Stimulated activated naive CD8-positive, alpha-beta T cell treated with anti-CD3 and anti-CD28 coated beads, Interleukin-15, Interleukin-2, amounts not matched to agents 100 ng/mL and 50 ng/mL, for 24 hours (primary cell): ENCODE data around the gene AIRE.

Experiments
- H3K27ac Mint-ChIP-seq: one replicate; pipeline ENCODE4 v1.8.0; 2021; ENCODE audit warnings: mild to moderate bottlenecking, mixed read lengths
- H3K27me3 Mint-ChIP-seq: one replicate; pipeline ENCODE4 v1.8.0; 2021; ENCODE audit warnings: mixed read lengths
- H3K36me3 Mint-ChIP-seq: one replicate; pipeline ENCODE4 v1.8.0; 2021; ENCODE audit warnings: low read depth, mixed read lengths
- H3K4me1 Mint-ChIP-seq: one replicate; pipeline ENCODE4 v1.8.0; 2021; ENCODE audit warnings: low read depth, mixed read lengths
- H3K4me3 Mint-ChIP-seq: one replicate; pipeline ENCODE4 v1.8.0; 2021; ENCODE audit warnings: mild to moderate bottlenecking, mixed read lengths
- H3K9me3 Mint-ChIP-seq: one replicate; pipeline ENCODE4 v1.8.0; 2021; ENCODE audit warnings: mixed read lengths

AIRE gene

GRCh38 chr21:44304877-44305293 is 19.2 kb downstream of the AIRE start:
- H3K36me3 Mint-ChIP-seq = peaks cover 12% of the 10 kb centered on the region
- H3K4me3 Mint-ChIP-seq = no peak overlapping the region
- peak overlapping the region; percentile 31 for H3K27ac Mint-ChIP-seq
- peaks cover 35% of the 10 kb centered on the region for H3K4me1 Mint-ChIP-seq
- no peaks in the 10 kb centered on the region for H3K27me3 Mint-ChIP-seq
- H3K9me3 Mint-ChIP-seq = no peaks in the 10 kb centered on the region

- Mint-ChIP-seq H3K27ac (no peak overlapping the region), H3K27me3 (no peaks in the 10 kb centered on the region), H3K4me3 (no peak overlapping the region), H3K36me3 (peaks cover 12% of the 10 kb centered on the region), H3K4me1 (peaks cover 35% of the 10 kb centered on the region), H3K9me3 (no peaks in the 10 kb centered on the region)
These were observed 20.0 kb downstream of the AIRE start for GRCh38 chr21:44305691-44306090.

GRCh38 chr21:44306936-44307704 is 21.4 kb downstream of the AIRE start:
- Mint-ChIP-seq H3K4me3 (no peak overlapping the region), H3K27me3 (no peaks in the 10 kb centered on the region), H3K36me3 (peaks cover 19% of the 10 kb centered on the region), H3K9me3 (no peaks in the 10 kb centered on the region), H3K27ac (no peak overlapping the region), H3K4me1 (peaks cover 22% of the 10 kb centered on the region)

- peaks cover 19% of the 10 kb centered on the region for H3K36me3 Mint-ChIP-seq
- no peaks in the 10 kb centered on the region for H3K27me3 Mint-ChIP-seq
- H3K4me1 Mint-ChIP-seq = no peaks in the 10 kb centered on the region
- H3K27ac Mint-ChIP-seq = no peak overlapping the region
- H3K4me3 Mint-ChIP-seq = no peak overlapping the region
- no peaks in the 10 kb centered on the region for H3K9me3 Mint-ChIP-seq
These were observed 25.2 kb downstream of the AIRE start for GRCh38 chr21:44310628-44311507.

GRCh38 chr21:44312089-44312488 is 26.4 kb downstream of the AIRE start:
- Mint-ChIP-seq H3K4me1 (no peaks in the 10 kb centered on the region), H3K27me3 (no peaks in the 10 kb centered on the region), H3K9me3 (no peaks in the 10 kb centered on the region), H3K4me3 (no peak overlapping the region), H3K36me3 (peaks cover 24% of the 10 kb centered on the region), H3K27ac (no peak overlapping the region)

GRCh38 chr21:44312716-44313115 is 27.0 kb downstream of the AIRE start:
- Mint-ChIP-seq H3K36me3 (peaks cover 23% of the 10 kb centered on the region), H3K9me3 (no peaks in the 10 kb centered on the region), H3K27ac (no peak overlapping the region)

GRCh38 chr21:44313451-44313850 is 27.8 kb downstream of the AIRE start:
- Mint-ChIP-seq H3K27ac (no peak overlapping the region), H3K9me3 (no peaks in the 10 kb centered on the region), H3K36me3 (peaks cover 16% of the 10 kb centered on the region), H3K4me3 (no peak overlapping the region), H3K4me1 (no peaks in the 10 kb centered on the region), H3K27me3 (no peaks in the 10 kb centered on the region)

More at GRCh38 chr21:44312716-44313115, 27.0 kb downstream of the AIRE start:
- Mint-ChIP-seq H3K4me1 (no peaks in the 10 kb centered on the region), H3K4me3 (no peak overlapping the region), H3K27me3 (no peaks in the 10 kb centered on the region)

- Mint-ChIP-seq H3K27ac (no peak overlapping the region), H3K36me3 (peaks cover 16% of the 10 kb centered on the region), H3K4me1 (no peaks in the 10 kb centered on the region), H3K9me3 (no peaks in the 10 kb centered on the region), H3K4me3 (no peak overlapping the region), H3K27me3 (no peaks in the 10 kb centered on the region)
These were observed 28.5 kb downstream of the AIRE start for GRCh38 chr21:44314128-44314527.

GRCh38 chr21:44314561-44314960 is 28.9 kb downstream of the AIRE start:
- Mint-ChIP-seq H3K4me3 (no peak overlapping the region), H3K9me3 (no peaks in the 10 kb centered on the region), H3K27me3 (no peaks in the 10 kb centered on the region), H3K27ac (no peak overlapping the region), H3K4me1 (no peaks in the 10 kb centered on the region), H3K36me3 (peaks cover 16% of the 10 kb centered on the region)

- H3K4me1 Mint-ChIP-seq = no peaks in the 10 kb centered on the region
- no peak overlapping the region for H3K4me3 Mint-ChIP-seq
- no peaks in the 10 kb centered on the region for H3K9me3 Mint-ChIP-seq
- no peak overlapping the region for H3K27ac Mint-ChIP-seq
- H3K36me3 Mint-ChIP-seq = peaks cover 16% of the 10 kb centered on the region
- no peaks in the 10 kb centered on the region for H3K27me3 Mint-ChIP-seq
These were observed 30.1 kb downstream of the AIRE start for GRCh38 chr21:44315691-44316203.

- no peaks in the 10 kb centered on the region for H3K9me3 Mint-ChIP-seq
- H3K27ac Mint-ChIP-seq = no peak overlapping the region
- no peaks in the 10 kb centered on the region for H3K27me3 Mint-ChIP-seq
- H3K36me3 Mint-ChIP-seq = peaks cover 10% of the 10 kb centered on the region
- no peaks in the 10 kb centered on the region for H3K4me1 Mint-ChIP-seq
- H3K4me3 Mint-ChIP-seq = no peak overlapping the region
These were observed 30.7 kb downstream of the AIRE start for GRCh38 chr21:44316277-44316900.

GRCh38 chr21:44317241-44317782 is 31.6 kb downstream of the AIRE start:
- Mint-ChIP-seq H3K27ac (no peak overlapping the region), H3K9me3 (no peaks in the 10 kb centered on the region), H3K36me3 (peaks cover 7% of the 10 kb centered on the region), H3K4me3 (no peak overlapping the region), H3K4me1 (no peaks in the 10 kb centered on the region), H3K27me3 (no peaks in the 10 kb centered on the region)

GRCh38 chr21:44317871-44318270 is 32.2 kb downstream of the AIRE start:
- Mint-ChIP-seq H3K4me1 (no peaks in the 10 kb centered on the region), H3K9me3 (no peaks in the 10 kb centered on the region), H3K27me3 (no peaks in the 10 kb centered on the region), H3K27ac (no peak overlapping the region), H3K4me3 (no peak overlapping the region), H3K36me3 (peaks cover 5% of the 10 kb centered on the region)

- Mint-ChIP-seq H3K27me3 (no peaks in the 10 kb centered on the region), H3K36me3 (peaks cover 5% of the 10 kb centered on the region), H3K4me1 (no peaks in the 10 kb centered on the region), H3K4me3 (no peak overlapping the region), H3K27ac (no peak overlapping the region), H3K9me3 (no peaks in the 10 kb centered on the region)
These were observed 33.0 kb downstream of the AIRE start for GRCh38 chr21:44318489-44319285.
